HepG2 (cell line): ENCODE data around the gene SLC25A22. TPM values are rescaled to one million over a fixed set of nuclear protein-coding genes. Genes with fewer than 3 reads are reported as not detected.

Experiments used
- ASH2L ChIP-seq: fragments of 300-600, 200-600 bp; sonication (generic); IDR thresholded peaks from 2 replicates; pipeline ENCODE4 v1.7.0; 2017; ENCODE audit warnings: low read depth, mild to moderate bottlenecking, moderate library complexity, mixed read lengths, low read length; ENCODE audit not compliant: insufficient read length
- ATF6 ChIP-seq: sonication (generic); formaldehyde crosslinking; conservative IDR thresholded peaks from 2 replicates; pipeline ENCODE4 v1.4.0; 2020; ENCODE audit warnings: missing genetic modification reagents
- E2F2 ChIP-seq: sonication (generic); formaldehyde crosslinking; IDR thresholded peaks from 2 replicates; pipeline ENCODE4 v1.4.0; 2020; ENCODE audit warnings: missing genetic modification reagents, borderline replicate concordance
- GMEB1 ChIP-seq: sonication (generic); formaldehyde crosslinking; IDR thresholded peaks from 2 replicates; pipeline ENCODE4 v1.5.1; 2020; ENCODE audit warnings: missing genetic modification reagents, mild to moderate bottlenecking, borderline replicate concordance
- HMG20A ChIP-seq: IDR thresholded peaks from 2 replicates; pipeline ENCODE4 v1.6.1; 2016; ENCODE audit warnings: borderline replicate concordance
- NFE2L2 ChIP-seq: fragments of 150-350 bp; IDR thresholded peaks from 2 replicates; pipeline ENCODE4 v1.6.1; 2014; ENCODE audit warnings: low read length
- NFRKB ChIP-seq: fragments of 450-650 bp; IDR thresholded peaks from 2 replicates; pipeline ENCODE4 v1.6.1; 2017
- NR2F6 ChIP-seq, 2 experiments: IDR thresholded peaks; 2 replicates each; pipeline ENCODE4 v1.6.1; 2016; ENCODE audit warnings: antibody characterized with exemption in 1 of 2, mild to moderate bottlenecking in 1 of 2
- PHB2 ChIP-seq: fragments of 450-650 bp; IDR thresholded peaks from 2 replicates; pipeline ENCODE4 v1.6.1; 2018; ENCODE audit not compliant: partially characterized antibody
- RBAK ChIP-seq: sonication (generic); formaldehyde crosslinking; IDR thresholded peaks from 2 replicates; pipeline ENCODE4 v1.5.1; 2020; ENCODE audit warnings: mild to moderate bottlenecking, missing genetic modification reagents
- SOX6 ChIP-seq, 2 experiments: fragments of 450-650 bp in 1 of 2; sonication (generic) in 1 of 2; formaldehyde crosslinking in 1 of 2; IDR thresholded peaks; 2 replicates each; pipeline versions ENCODE4 v1.4.0 to v1.6.1; 2017 to 2020; ENCODE audit warnings: antibody characterized with exemption in 1 of 2, mild to moderate bottlenecking in 1 of 2, missing genetic modification reagents in 1 of 2
- SUZ12 ChIP-seq: fragments of 150-350 bp; IDR thresholded peaks from 2 replicates; pipeline ENCODE4 v1.6.1; 2014; ENCODE audit warnings: low read depth, low read length
- YEATS4 ChIP-seq: sonication (generic); formaldehyde crosslinking; IDR thresholded peaks from 2 replicates; pipeline ENCODE4 v1.4.0; 2020; ENCODE audit warnings: missing genetic modification reagents, borderline replicate concordance
- ZBTB8A ChIP-seq: sonication (generic); formaldehyde crosslinking; IDR thresholded peaks from 2 replicates; pipeline ENCODE4 v1.4.0; 2020; ENCODE audit warnings: mild to moderate bottlenecking, low read depth, missing genetic modification reagents, borderline replicate concordance
- ZNF234 ChIP-seq: sonication (generic); formaldehyde crosslinking; conservative IDR thresholded peaks from 2 replicates; pipeline ENCODE4 v1.5.1; 2020; ENCODE audit warnings: mild to moderate bottlenecking, missing genetic modification reagents
- ZNF282 ChIP-seq: fragments of 450-650 bp; IDR thresholded peaks from 2 replicates; pipeline ENCODE4 v1.6.1; 2018; ENCODE audit not compliant: partially characterized antibody
- ZNF343 ChIP-seq: sonication (generic); formaldehyde crosslinking; IDR thresholded peaks from 2 replicates; pipeline ENCODE4 v1.4.0; 2020; ENCODE audit warnings: mild to moderate bottlenecking, missing genetic modification reagents
- ZNF430 ChIP-seq: sonication (generic); formaldehyde crosslinking; IDR thresholded peaks from 2 replicates; pipeline ENCODE4 v1.9.0; 2021; ENCODE audit warnings: mild to moderate bottlenecking, missing genetic modification reagents
- ZNF431 ChIP-seq: sonication (generic); formaldehyde crosslinking; IDR thresholded peaks from 2 replicates; pipeline ENCODE4 v1.9.0; 2022; ENCODE audit warnings: missing genetic modification reagents, low read depth, mild to moderate bottlenecking, borderline replicate concordance
- ZNF510 ChIP-seq: sonication (generic); formaldehyde crosslinking; IDR thresholded peaks from 2 replicates; pipeline ENCODE4 v1.4.0; 2020; ENCODE audit warnings: low read depth, mild to moderate bottlenecking, missing genetic modification reagents
- ZNF530 ChIP-seq: sonication (generic); formaldehyde crosslinking; IDR thresholded peaks from 2 replicates; pipeline ENCODE4 v1.5.0; 2020; ENCODE audit warnings: low read depth, mild to moderate bottlenecking, missing genetic modification reagents
- ZNF550 ChIP-seq: sonication (generic); formaldehyde crosslinking; IDR thresholded peaks from 2 replicates; pipeline ENCODE4 v1.4.0; 2020; ENCODE audit warnings: mild to moderate bottlenecking, missing genetic modification reagents, borderline replicate concordance
- ZNF704 ChIP-seq: sonication (generic); formaldehyde crosslinking; IDR thresholded peaks from 2 replicates; pipeline ENCODE4 v1.8.1; 2023; ENCODE audit warnings: mild to moderate bottlenecking, inconsistent platforms, moderate library complexity, missing genetic modification reagents, borderline replicate concordance
- polyA plus RNA-seq, 8 experiments: library from polyadenylated mRNA; depleted of rRNA in 3 of 8; stranded (reverse) in 7 of 8; unstranded in 1 of 8; fragments of >200 nt; fragmentation: Illumina TruSeq in 4 of 8; extraction: Trizol in 4 of 8; gene quantifications; 2 replicates each; pipeline versions ENCODE4 v1.2.1 to v1.2.3, GENCODE V29; 2011 to 2016; ENCODE audit warnings: low read depth in 4 of 8, missing spikeins in 1 of 8, mixed read lengths in 1 of 8; ENCODE audit not compliant: insufficient read depth in 1 of 8
- total RNA-seq, 5 experiments: library from RNA; depleted of rRNA; stranded (reverse); fragments of >200 nt; fragmentation: Illumina TruSeq; extraction: Trizol; gene quantifications; 2 replicates each; pipeline ENCODE4 v1.2.3, GENCODE V29; 2016; ENCODE audit warnings: low read depth in 1 of 5

Gene SLC25A22
- total and polyA plus RNA-seq, 2 of the 13 experiments (the other 11 are each of a cell fraction or from before 2014, with no cell fraction given) = 12.4 to 19.2 TPM

GRCh38 chr11:843818-844692 lies 46.0 kb upstream of the SLC25A22 start (continued):
- TF ChIP-seq ZNF530 (CRISPR knock-in tag) (no peak), YEATS4 (CRISPR knock-in tag) (no peak; the same call in 1 of the 2 replicates), GMEB1 (peak; percentile 14), ZNF510 (CRISPR knock-in tag) (no peak), ZNF431 (CRISPR knock-in tag) (no peak), RBAK (CRISPR knock-in tag) (peak; percentile 35; the same call in 1 of the 2 replicates), E2F2 (no peak), ZNF282 (no peak), ZNF430 (CRISPR knock-in tag) (peak; percentile 31; the same call in 1 of the 2 replicates), ZNF550 (CRISPR knock-in tag) (no peak), ASH2L (no peak), ZBTB8A (no peak), HMG20A (CRISPR knock-in tag) (no peak; the same call in 1 of the 2 replicates), SOX6 (IDR thresholded peaks at IDR 0.05) (no peak), SOX6 (CRISPR knock-in tag; IDR thresholded peaks at IDR 0.05) (peak; percentile 46; the same call in 1 of the 2 replicates), PHB2 (no peak), NR2F6 (IDR thresholded peaks at IDR 0.05) (peak; percentile 64), NR2F6 (CRISPR knock-in tag; IDR thresholded peaks at IDR 0.05) (peak; percentile 89), NFRKB (no peak), ZNF234 (CRISPR knock-in tag) (no peak), ATF6 (CRISPR knock-in tag) (no peak), ZNF343 (no peak; the same call in 1 of the 2 replicates), ZNF704 (CRISPR knock-in tag) (no peak), NFE2L2 (no peak), SUZ12 (no peak)
